ENCODE data around the gene SAFB. TPM values are rescaled to one million over a fixed set of nuclear protein-coding genes. Genes with fewer than 3 reads are reported as not detected.

SAFB gene
- total RNA-seq, 1 donor from 2014 or later, result 65.1 TPM

- no peaks in the 10 kb centered on the region for H3K27me3 Mint-ChIP-seq (ENCODE audit: low read depth, unreplicated experiment)
- Histone ChIP-seq H3K9ac (ENCODE audit: low read length) (no peak overlapping the region), H3K4me3 (ENCODE audit: insufficient read depth, low read depth, low read length) (no peak overlapping the region), H3K27me3 (ENCODE audit: insufficient read depth, low read length) (no peaks in the 10 kb centered on the region), H2AFZ (ENCODE audit: low read depth, low read length) (no peak overlapping the region), H3K4me1 (ENCODE audit: insufficient read depth, low read length) (peaks cover 8% of the 10 kb centered on the region), H4K20me1 (ENCODE audit: insufficient read depth, low read length) (peaks cover 89% of the 10 kb centered on the region), H3K27ac (ENCODE audit: low read depth, low read length) (no peak overlapping the region), H3K4me2 (ENCODE audit: low read length) (no peak overlapping the region), H3K79me2 (ENCODE audit: insufficient read depth, low read length) (peaks cover 70% of the 10 kb centered on the region), H3K36me3 (ENCODE audit: insufficient read depth, low read length) (peaks cover 11% of the 10 kb centered on the region), H3K9me3 (ENCODE audit: insufficient read depth, low read depth, low read length) (no peaks in the 10 kb centered on the region)
- TF ChIP-seq CTCF (IDR thresholded peaks at IDR 0.05; ENCODE audit: insufficient read depth, low read depth, low read length) (no peak), EZH2 (IDR thresholded peaks at IDR 0.05; ENCODE audit: insufficient read depth, low read length) (no peak)
- no peak overlapping the region for H3K4me3 Mint-ChIP-seq (ENCODE audit: unreplicated experiment)
- peaks cover 16% of the 10 kb centered on the region for H3K36me3 Mint-ChIP-seq (ENCODE audit: low read depth, unreplicated experiment)
- H3K4me1 Mint-ChIP-seq (ENCODE audit: low read depth, unreplicated experiment), result peaks cover 10% of the 10 kb centered on the region
- no peaks in the 10 kb centered on the region for H3K9me3 Mint-ChIP-seq (ENCODE audit: unreplicated experiment)
- no peak for DNase-seq (ENCODE audit: low read depth)
- no peak for FAIRE-seq
- H3K27ac Mint-ChIP-seq (ENCODE audit: unreplicated experiment), result no peak overlapping the region
These were observed 72.2 kb downstream of the SAFB start for GRCh38 chr19:5694956-5695648.

GRCh38 chr19:5695649-5696195 is 72.8 kb downstream of the SAFB start:
- no peak overlapping the region for H3K9ac ChIP-seq (ENCODE audit: low read length)
- DNase-seq (ENCODE audit: low read depth) (no peak), FAIRE-seq (no peak)
- no peak overlapping the region for H3K27ac ChIP-seq (ENCODE audit: low read depth, low read length)
- no peak overlapping the region for H3K4me3 ChIP-seq (ENCODE audit: insufficient read depth, low read depth, low read length)
- Mint-ChIP-seq H3K27me3 (ENCODE audit: low read depth, unreplicated experiment) (no peaks in the 10 kb centered on the region), H3K9me3 (ENCODE audit: unreplicated experiment) (no peaks in the 10 kb centered on the region), H3K27ac (ENCODE audit: unreplicated experiment) (no peak overlapping the region), H3K4me1 (ENCODE audit: low read depth, unreplicated experiment) (peaks cover 10% of the 10 kb centered on the region), H3K4me3 (ENCODE audit: unreplicated experiment) (no peak overlapping the region), H3K36me3 (ENCODE audit: low read depth, unreplicated experiment) (peaks cover 11% of the 10 kb centered on the region)
- no peak overlapping the region for H2AFZ ChIP-seq (ENCODE audit: low read depth, low read length)
- H3K27me3 ChIP-seq (ENCODE audit: insufficient read depth, low read length), result no peaks in the 10 kb centered on the region
- H4K20me1 ChIP-seq (ENCODE audit: insufficient read depth, low read length), result peaks cover 88% of the 10 kb centered on the region
- H3K9me3 ChIP-seq (ENCODE audit: insufficient read depth, low read depth, low read length), result no peaks in the 10 kb centered on the region
- peaks cover 12% of the 10 kb centered on the region for H3K36me3 ChIP-seq (ENCODE audit: insufficient read depth, low read length)
- H3K4me1 ChIP-seq (ENCODE audit: insufficient read depth, low read length), result peaks cover 8% of the 10 kb centered on the region
- TF ChIP-seq EZH2 (IDR thresholded peaks at IDR 0.05; ENCODE audit: insufficient read depth, low read length) (no peak), CTCF (IDR thresholded peaks at IDR 0.05; ENCODE audit: insufficient read depth, low read depth, low read length) (no peak)
- no peak overlapping the region for H3K4me2 ChIP-seq (ENCODE audit: low read length)
- H3K79me2 ChIP-seq (ENCODE audit: insufficient read depth, low read length), result peaks cover 64% of the 10 kb centered on the region

Measured in astrocyte (in vitro differentiated cells and primary cell).